GM08714 (cell line): ENCODE results near the gene BCL6.
"Not testable (repeated sequence)": the region's sequence is repeated elsewhere in the genome, so short reads cannot be mapped to it uniquely, and the experiment has no call there.

Source experiments
- H3K4me3 ChIP-seq: fragments of 200-500 bp; sonication (Bioruptor generic); 2 replicates; pipeline ENCODE4 v1.5.1; 2014; ENCODE audit warnings: mild to moderate bottlenecking, low read length, inconsistent platforms
- ZNF274 ChIP-seq: IDR thresholded peaks from 2 replicates; pipeline ENCODE4 v1.6.1; 2012; ENCODE audit warnings: mild to moderate bottlenecking, low read depth, low read length

Gene BCL6

GRCh38 chr3:187698499-187699399, 46.5 kb downstream of the BCL6 start:
- H3K4me3 ChIP-seq: no peak overlapping the region
- no peak for TF ChIP-seq ZNF274

- TF ChIP-seq ZNF274: no peak
These were observed 49.2 kb downstream of the BCL6 start for GRCh38 chr3:187696021-187696420.

GRCh38 chr3:187695449-187695848, 49.8 kb downstream of the BCL6 start:
- TF ChIP-seq ZNF274: no peak
- H3K4me3 ChIP-seq: no peak overlapping the region

More at GRCh38 chr3:187696021-187696420, 49.2 kb downstream of the BCL6 start:
- no peak overlapping the region for H3K4me3 ChIP-seq

GRCh38 chr3:187694801-187695200, 50.5 kb downstream of the BCL6 start:
- no peak overlapping the region for H3K4me3 ChIP-seq
- TF ChIP-seq ZNF274: no peak

GRCh38 chr3:187693431-187693830, 51.8 kb downstream of the BCL6 start:
- no peak for TF ChIP-seq ZNF274

GRCh38 chr3:187689984-187690383, 55.3 kb downstream of the BCL6 start:
- no peak for TF ChIP-seq ZNF274
- no peak overlapping the region for H3K4me3 ChIP-seq

More at GRCh38 chr3:187693431-187693830, 51.8 kb downstream of the BCL6 start:
- H3K4me3 ChIP-seq: no peak overlapping the region

GRCh38 chr3:187686621-187687273, 58.5 kb downstream of the BCL6 start:
- no peak for TF ChIP-seq ZNF274

GRCh38 chr3:187685948-187686347, 59.3 kb downstream of the BCL6 start:
- H3K4me3 ChIP-seq: no peak overlapping the region

More at GRCh38 chr3:187686621-187687273, 58.5 kb downstream of the BCL6 start:
- H3K4me3 ChIP-seq: no peak overlapping the region

GRCh38 chr3:187684880-187685279, 60.4 kb downstream of the BCL6 start:
- H3K4me3 ChIP-seq: no peak overlapping the region
- no peak for TF ChIP-seq ZNF274

More at GRCh38 chr3:187685948-187686347, 59.3 kb downstream of the BCL6 start:
- no peak for TF ChIP-seq ZNF274

GRCh38 chr3:187684444-187684843, 60.8 kb downstream of the BCL6 start:
- no peak overlapping the region for H3K4me3 ChIP-seq
- TF ChIP-seq ZNF274: no peak

- not testable (repeated sequence) for H3K4me3 ChIP-seq
These were observed 63.5 kb downstream of the BCL6 start for GRCh38 chr3:187681756-187682155.

GRCh38 chr3:187679638-187680396, 65.5 kb downstream of the BCL6 start:
- H3K4me3 ChIP-seq: no peak overlapping the region
- TF ChIP-seq ZNF274: no peak

- no peak for TF ChIP-seq ZNF274
- H3K4me3 ChIP-seq: no peak overlapping the region
These were observed 66.5 kb downstream of the BCL6 start for GRCh38 chr3:187678726-187679268.

- no peak overlapping the region for H3K4me3 ChIP-seq
- no peak for TF ChIP-seq ZNF274
These were observed 67.7 kb downstream of the BCL6 start for GRCh38 chr3:187677604-187678003.

- H3K4me3 ChIP-seq: no peak overlapping the region
- no peak for TF ChIP-seq ZNF274
These were observed 72.3 kb downstream of the BCL6 start for GRCh38 chr3:187673012-187673411.
